ENCODE data around the gene FAM83E. TPM values are rescaled to one million over a fixed set of nuclear protein-coding genes. Genes with fewer than 3 reads are reported as not detected.

FAM83E gene
- polyA plus RNA-seq, 2 of the 4 experiments (the other 2 are of a cell fraction), result 0.16 to 0.41 TPM

DNA sequence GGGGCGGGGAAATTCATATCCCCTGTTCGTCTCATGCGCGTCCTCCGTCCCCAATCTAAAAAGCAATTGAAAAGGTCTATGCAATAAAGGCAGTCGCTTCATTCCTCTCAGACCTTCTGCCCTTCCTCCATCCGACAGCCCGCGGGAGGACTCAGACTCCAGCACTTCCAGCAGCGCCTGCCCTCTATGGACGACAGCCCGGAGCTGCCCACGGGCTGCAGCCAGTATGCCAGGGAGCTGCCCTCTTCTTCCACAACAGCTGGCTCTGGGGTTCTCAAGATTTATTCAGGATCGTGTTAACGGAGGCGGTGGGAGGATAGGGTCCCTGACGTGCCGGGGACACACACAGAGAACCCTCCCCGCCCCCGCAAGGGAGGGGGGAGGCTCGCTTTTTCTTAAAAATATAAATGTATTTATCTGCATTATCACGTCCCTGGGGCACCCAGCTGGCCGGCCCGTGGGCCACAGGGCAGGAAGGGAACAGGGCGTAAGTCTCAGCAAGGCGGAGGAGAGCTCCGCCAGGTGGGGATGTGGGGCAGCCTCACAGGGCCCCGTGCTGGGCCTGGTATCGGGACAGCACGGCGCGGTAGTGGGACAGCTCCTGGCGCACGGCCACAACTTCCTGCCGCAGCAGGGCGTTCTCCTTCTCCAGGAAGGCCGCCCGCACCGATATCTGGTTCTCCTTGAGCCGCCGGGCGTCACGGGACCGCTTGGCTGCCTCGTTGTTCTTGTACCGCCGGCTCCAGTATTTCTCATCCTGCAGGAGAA, 15.6 kb upstream of the FAM83E start:
- FAIRE-seq (no peak), ATAC-seq (no peak), DNase-seq (ENCODE audit: low read depth in 1 of 2, low spot score in 1 of 2) (no peak)
- CTCF ChIA-PET, result interaction anchor here (0.5 to 1.6 kb wide), 5 partner anchors 15 to 194 kb away, joined by 3 to 6 read pairs (median 4); partner anchors contain the start of gene CA11
- Histone ChIP-seq H3K27ac (no peak overlapping the region), H3K4me2 (no peak overlapping the region), H3K4me1 (peaks cover 44% of the 10 kb centered on the region), H3K4me3 (no peak overlapping the region), H3K9me3 (no peaks in the 10 kb centered on the region)
- 92% methylated on average over 47 of the region's 47 CpGs for WGBS (ENCODE audit: missing lambda C conversion rate)
- TF ChIP-seq BHLHE40 (IDR thresholded peaks at IDR 0.05; ENCODE audit: low read depth, low read length) (no peak), POLR2A (IDR thresholded peaks at IDR 0.05; ENCODE audit: low read length) (0 out of 2 replicates have a peak, but pooled peaks have one; percentile 11)
- POLR2A ChIA-PET, result interaction anchor here (2.7 kb wide), 1 partner anchor 11 kb away, joined by 19 read pairs; the partner anchor contains the start of genes RPL18 and SPHK2

DNA sequence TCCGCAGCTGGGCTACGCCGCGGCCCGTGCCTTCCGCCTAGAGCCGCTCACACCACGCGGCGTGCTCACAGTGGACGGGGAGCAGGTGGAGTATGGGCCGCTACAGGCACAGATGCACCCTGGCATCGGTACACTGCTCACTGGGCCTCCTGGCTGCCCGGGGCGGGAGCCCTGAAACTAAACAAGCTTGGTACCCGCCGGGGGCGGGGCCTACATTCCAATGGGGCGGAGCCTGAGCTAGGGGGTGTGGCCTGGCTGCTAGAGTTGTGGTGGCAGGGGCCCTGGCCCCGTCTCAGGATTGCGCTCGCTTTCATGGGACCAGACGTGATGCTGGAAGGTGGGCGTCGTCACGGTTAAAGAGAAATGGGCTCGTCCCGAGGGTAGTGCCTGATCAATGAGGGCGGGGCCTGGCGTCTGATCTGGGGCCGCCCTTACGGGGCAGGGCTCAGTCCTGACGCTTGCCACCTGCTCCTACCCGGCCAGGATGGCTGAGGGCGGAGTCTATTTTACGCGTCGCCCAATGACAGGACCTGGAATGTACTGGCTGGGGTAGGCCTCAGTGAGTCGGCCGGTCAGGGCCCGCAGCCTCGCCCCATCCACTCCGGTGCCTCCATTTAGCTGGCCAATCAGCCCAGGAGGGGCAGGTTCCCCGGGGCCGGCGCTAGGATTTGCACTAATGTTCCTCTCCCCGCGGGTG, 14.9 kb upstream of the FAM83E start:
- 83% methylated on average over 45 of the region's 48 CpGs for WGBS (ENCODE audit: missing lambda C conversion rate)
- no peaks in the 10 kb centered on the region for H3K9me3 ChIP-seq
- POLR2A ChIA-PET, result interaction anchor here (0.6 to 2.7 kb wide), 2 partner anchors 11 to 15 kb away, joined by 3 to 19 read pairs; partner anchors contain the start of genes FAM83E, RPL18 and SPHK2
- H3K4me2 ChIP-seq, result no peak overlapping the region
- DNase-seq (ENCODE audit: low read depth in 1 of 2, low spot score in 1 of 2), result no peak
- H3K4me1 ChIP-seq, result peaks cover 40% of the 10 kb centered on the region
- ATAC-seq, result 0 out of 6 replicates have a peak, but pooled peaks of 1 of the 2 experiments have one; percentile 0
- CTCF ChIA-PET, result interaction anchor here (0.5 to 1.6 kb wide), 3 partner anchors 16 to 195 kb away, joined by 3 to 6 read pairs (median 3); partner anchors contain the start of gene CA11
- TF ChIP-seq, protein P1, sequence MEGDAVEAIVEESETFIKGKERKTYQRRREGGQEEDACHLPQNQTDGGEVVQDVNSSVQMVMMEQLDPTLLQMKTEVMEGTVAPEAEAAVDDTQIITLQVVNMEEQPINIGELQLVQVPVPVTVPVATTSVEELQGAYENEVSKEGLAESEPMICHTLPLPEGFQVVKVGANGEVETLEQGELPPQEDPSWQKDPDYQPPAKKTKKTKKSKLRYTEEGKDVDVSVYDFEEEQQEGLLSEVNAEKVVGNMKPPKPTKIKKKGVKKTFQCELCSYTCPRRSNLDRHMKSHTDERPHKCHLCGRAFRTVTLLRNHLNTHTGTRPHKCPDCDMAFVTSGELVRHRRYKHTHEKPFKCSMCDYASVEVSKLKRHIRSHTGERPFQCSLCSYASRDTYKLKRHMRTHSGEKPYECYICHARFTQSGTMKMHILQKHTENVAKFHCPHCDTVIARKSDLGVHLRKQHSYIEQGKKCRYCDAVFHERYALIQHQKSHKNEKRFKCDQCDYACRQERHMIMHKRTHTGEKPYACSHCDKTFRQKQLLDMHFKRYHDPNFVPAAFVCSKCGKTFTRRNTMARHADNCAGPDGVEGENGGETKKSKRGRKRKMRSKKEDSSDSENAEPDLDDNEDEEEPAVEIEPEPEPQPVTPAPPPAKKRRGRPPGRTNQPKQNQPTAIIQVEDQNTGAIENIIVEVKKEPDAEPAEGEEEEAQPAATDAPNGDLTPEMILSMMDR (IDR thresholded peaks at IDR 0.05), result no peak
- peak; percentile 44; the same call in 1 of the 2 replicates for TF ChIP-seq HOXA7 (CRISPR knock-in tag; IDR thresholded peaks at IDR 0.05)
- no peak overlapping the region for H3K27ac ChIP-seq
- H3K4me3 ChIP-seq, result no peak overlapping the region
- no peak for FAIRE-seq

DNA sequence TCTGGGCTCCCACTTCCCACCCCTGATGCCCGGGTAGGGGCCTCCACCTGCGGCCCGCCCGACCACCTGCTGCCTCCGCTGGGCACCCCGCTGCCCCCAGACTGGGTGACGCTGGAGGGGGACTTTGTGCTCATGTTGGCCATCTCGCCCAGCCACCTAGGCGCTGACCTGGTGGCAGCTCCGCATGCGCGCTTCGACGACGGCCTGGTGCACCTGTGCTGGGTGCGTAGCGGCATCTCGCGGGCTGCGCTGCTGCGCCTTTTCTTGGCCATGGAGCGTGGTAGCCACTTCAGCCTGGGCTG, 14.4 kb upstream of the FAM83E start:
- H3K27ac ChIP-seq, result no peak overlapping the region
- no peak overlapping the region for H3K4me3 ChIP-seq
- ATAC-seq (no peak), DNase-seq (ENCODE audit: low read depth in 1 of 2, low spot score in 1 of 2) (no peak), FAIRE-seq (no peak)
- 98% methylated on average over 17 of the region's 22 CpGs for WGBS (ENCODE audit: missing lambda C conversion rate)
- H3K4me1 ChIP-seq, result peaks cover 41% of the 10 kb centered on the region
- CTCF ChIA-PET, result interaction anchor here (1.5 to 2.7 kb wide), 2 partner anchors 11 to 139 kb away, joined by 3 to 8 read pairs; partner anchors contain the start of genes RPL18 and SPHK2
- TF ChIP-seq, protein P2, sequence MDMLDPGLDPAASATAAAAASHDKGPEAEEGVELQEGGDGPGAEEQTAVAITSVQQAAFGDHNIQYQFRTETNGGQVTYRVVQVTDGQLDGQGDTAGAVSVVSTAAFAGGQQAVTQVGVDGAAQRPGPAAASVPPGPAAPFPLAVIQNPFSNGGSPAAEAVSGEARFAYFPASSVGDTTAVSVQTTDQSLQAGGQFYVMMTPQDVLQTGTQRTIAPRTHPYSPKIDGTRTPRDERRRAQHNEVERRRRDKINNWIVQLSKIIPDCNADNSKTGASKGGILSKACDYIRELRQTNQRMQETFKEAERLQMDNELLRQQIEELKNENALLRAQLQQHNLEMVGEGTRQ (IDR thresholded peaks at IDR 0.05), result no peak
- TF ChIP-seq POLR2A (IDR thresholded peaks at IDR 0.05; ENCODE audit: low read length) (no peak; the same call in 1 of the 2 replicates), CHD4 (IDR thresholded peaks at IDR 0.05; ENCODE audit: borderline replicate concordance) (no peak), EHMT2 (IDR thresholded peaks at IDR 0.05; ENCODE audit: low read depth) (no peak), HOXA7 (CRISPR knock-in tag; IDR thresholded peaks at IDR 0.05) (no peak), EP300 (IDR thresholded peaks at IDR 0.05) (no peak), GATA3 (IDR thresholded peaks at IDR 0.05; ENCODE audit: borderline replicate concordance) (no peak), KDM5A (IDR thresholded peaks at IDR 0.05) (no peak), CBX2 (IDR thresholded peaks at IDR 0.05; ENCODE audit: borderline replicate concordance, low read depth) (no peak), HEYL (CRISPR knock-in tag; IDR thresholded peaks at IDR 0.05) (no peak), RNF2 (IDR thresholded peaks at IDR 0.05; ENCODE audit: borderline replicate concordance, low read depth) (no peak), NPAS2 (CRISPR knock-in tag; IDR thresholded peaks at IDR 0.05; ENCODE audit: borderline replicate concordance) (no peak), JUNB (IDR thresholded peaks at IDR 0.05) (no peak), BHLHE40 (IDR thresholded peaks at IDR 0.05; ENCODE audit: low read depth, low read length) (no peak), SREBF2 (IDR thresholded peaks at IDR 0.05) (no peak)
- TF ChIP-seq, protein P3, sequence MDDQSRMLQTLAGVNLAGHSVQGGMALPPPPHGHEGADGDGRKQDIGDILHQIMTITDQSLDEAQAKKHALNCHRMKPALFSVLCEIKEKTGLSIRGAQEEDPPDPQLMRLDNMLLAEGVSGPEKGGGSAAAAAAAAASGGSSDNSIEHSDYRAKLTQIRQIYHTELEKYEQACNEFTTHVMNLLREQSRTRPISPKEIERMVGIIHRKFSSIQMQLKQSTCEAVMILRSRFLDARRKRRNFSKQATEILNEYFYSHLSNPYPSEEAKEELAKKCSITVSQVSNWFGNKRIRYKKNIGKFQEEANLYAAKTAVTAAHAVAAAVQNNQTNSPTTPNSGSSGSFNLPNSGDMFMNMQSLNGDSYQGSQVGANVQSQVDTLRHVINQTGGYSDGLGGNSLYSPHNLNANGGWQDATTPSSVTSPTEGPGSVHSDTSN (IDR thresholded peaks at IDR 0.05), result no peak
- POLR2A ChIA-PET, result interaction anchor here (2.6 kb wide), 1 partner anchor 10 kb away, joined by 22 read pairs; the partner anchor contains the start of genes RPL18 and SPHK2
- no peaks in the 10 kb centered on the region for H3K9me3 ChIP-seq
- H3K4me2 ChIP-seq, result no peak overlapping the region
